Measurements from ENCODE around the gene PGM3.

Gene PGM3

GRCh38 chr6:83117802-83118201 is 75.3 kb downstream of the PGM3 start:
- DNase-seq (ENCODE audit: low spot score), result no peak

All from SW480 (cell line).